Dermis blood vessel endothelial cell (primary cell): ENCODE data around the gene SHANK3. TPM values are rescaled to one million over a fixed set of nuclear protein-coding genes. Genes with fewer than 3 reads are reported as not detected.
"Not testable (repeated sequence)": the region's sequence is repeated elsewhere in the genome, so short reads cannot be mapped to it uniquely, and the experiment has no call there.

Experiments used
- DNase-seq: peaks from one replicate; pipeline ENCODE4 v3.0.0; 2010
- total RNA-seq: library from RNA; depleted of rRNA; stranded (reverse); fragments of >200 nt; gene quantifications from 2 replicates; pipeline ENCODE4 v1.2.3, GENCODE V29; 2014

The SHANK3 gene
- total RNA-seq, 1 donor from 2014 or later: 33.0 TPM

DNA sequence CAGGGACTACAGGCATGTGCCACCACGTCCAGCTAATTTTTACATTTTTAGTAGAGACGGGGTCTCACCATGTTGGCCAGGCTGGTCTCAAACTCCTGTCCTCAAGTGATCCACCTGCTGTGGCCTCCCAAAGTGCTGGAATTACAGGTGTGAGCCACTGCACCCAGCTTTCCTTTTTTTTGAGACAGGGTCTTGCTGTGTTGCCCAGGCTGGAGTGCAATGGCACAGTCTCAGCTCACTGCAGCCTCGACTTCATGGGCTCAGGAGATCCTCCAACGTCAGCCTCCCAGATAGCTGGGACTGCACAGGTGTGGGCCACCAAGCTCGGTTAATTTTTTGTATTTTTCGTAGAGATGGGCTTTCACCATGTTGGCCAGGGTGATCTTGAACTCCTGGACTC is 18.0 kb upstream of the SHANK3 start:
- DNase-seq: not testable (repeated sequence)

- DNase-seq: peak; percentile 96
Measured at GRCh38 chr22:50656122-50657070, 16.2 kb upstream of the SHANK3 start.

GRCh38 chr22:50657925-50658324 is 14.7 kb upstream of the SHANK3 start:
- peak; percentile 55 for DNase-seq

DNA sequence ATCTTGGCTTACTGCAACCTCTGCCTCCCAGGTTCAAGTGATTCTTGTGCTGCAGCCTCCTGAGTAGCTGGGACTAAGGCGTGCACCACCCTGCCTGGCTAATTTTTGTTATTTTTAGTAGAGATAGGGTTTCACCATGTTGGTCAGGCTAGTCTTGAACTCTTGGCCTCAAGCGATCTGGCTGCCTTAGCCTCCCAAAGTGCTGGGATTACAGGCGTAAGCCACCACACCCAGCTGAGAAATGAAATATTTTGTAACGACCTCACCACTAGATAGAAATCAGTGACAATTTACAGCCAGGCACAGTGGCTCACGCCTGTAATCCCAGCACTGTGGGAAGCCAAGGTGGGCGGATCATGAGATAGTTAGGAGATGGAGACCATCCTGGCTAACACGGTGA is 12.9 kb upstream of the SHANK3 start:
- not testable (repeated sequence) for DNase-seq

- DNase-seq: no peak
Measured at GRCh38 chr22:50660306-50660705, 12.3 kb upstream of the SHANK3 start.

GRCh38 chr22:50665212-50665611 is 7.4 kb upstream of the SHANK3 start:
- no peak for DNase-seq

DNA sequence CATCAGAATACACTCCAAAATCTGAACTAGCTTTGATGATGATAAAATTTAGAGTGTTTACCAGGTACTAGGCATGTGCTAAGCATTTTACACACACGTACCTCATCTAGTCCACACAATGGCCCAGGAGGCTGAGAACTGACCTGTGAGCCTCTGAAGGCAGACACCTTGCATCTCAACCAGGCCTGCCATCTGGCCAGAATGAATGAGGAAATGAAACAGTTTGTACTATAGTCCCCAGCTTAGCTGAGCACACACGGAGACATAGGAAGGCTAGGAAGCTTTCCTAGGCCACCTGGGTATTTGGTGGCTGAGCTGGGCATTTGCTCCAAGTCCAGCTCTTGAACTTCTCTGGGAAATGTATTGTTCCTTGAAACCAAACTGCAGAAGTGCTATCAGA is 6.9 kb upstream of the SHANK3 start:
- no peak for DNase-seq

DNA sequence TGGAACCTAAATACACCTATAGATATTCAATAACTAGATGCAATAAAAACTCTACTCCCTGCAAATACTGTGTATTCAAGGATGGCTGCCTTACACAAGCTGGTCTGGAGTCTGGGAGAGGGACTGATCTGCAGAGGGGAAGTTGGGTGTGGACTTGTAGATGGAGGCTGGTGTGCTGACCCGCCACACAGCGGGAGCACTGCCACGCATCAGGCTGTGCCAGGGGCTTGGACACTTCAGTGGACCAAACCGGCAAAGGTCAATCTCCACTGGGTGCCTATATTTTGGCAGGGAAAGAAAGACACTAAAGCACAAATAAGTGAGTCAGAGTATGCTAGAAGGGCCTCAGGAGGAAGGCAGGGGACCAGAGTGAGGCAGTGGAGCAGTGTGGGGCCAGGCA is 2.1 kb upstream of the SHANK3 start:
- DNase-seq: peak; percentile 36

- DNase-seq: no peak
Measured at GRCh38 chr22:50670914-50671538, 1.6 kb upstream of the SHANK3 start.

DNA sequence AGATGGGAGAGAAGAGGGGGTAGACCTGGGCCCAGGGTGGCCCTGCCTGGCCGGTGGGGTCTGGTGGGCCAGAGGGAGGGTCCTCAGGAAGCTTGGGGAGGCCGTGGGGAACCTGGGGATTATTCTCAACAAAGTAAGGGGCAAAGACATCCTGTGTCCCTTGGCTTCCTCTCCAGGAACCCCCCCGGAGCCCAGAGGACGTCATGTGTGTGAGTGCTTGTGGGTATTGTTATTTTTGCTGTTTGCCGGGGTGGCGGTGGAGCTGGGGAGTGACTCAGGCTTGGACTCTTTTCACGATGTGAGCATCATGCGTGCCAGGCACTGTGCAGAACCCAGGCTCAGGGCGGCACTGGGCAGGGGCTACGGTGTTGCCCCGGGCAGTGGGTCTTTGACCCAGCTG is 982 bp upstream of the SHANK3 start:
- DNase-seq: peak; percentile 62

DNA sequence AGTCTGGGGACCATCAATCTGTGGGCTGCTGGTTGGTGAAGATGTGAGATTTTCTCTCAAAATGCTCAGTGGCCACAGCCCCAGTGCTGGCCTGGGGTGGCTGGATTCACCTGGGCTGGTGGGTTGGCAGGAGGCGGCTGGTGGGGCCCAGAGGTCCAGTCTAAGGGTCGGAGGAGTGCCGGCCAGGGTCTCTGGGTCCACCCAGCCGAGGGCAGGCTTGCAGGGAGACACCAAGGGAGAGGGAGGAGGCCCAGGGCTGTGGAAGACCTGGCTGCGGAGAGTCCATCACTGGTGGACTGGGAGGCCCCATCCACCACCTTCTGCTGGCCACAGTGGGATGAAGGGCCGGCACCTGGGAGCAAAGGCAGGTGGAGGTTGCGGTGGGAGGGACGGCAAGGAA is 582 bp upstream of the SHANK3 start:
- no peak for DNase-seq

DNA sequence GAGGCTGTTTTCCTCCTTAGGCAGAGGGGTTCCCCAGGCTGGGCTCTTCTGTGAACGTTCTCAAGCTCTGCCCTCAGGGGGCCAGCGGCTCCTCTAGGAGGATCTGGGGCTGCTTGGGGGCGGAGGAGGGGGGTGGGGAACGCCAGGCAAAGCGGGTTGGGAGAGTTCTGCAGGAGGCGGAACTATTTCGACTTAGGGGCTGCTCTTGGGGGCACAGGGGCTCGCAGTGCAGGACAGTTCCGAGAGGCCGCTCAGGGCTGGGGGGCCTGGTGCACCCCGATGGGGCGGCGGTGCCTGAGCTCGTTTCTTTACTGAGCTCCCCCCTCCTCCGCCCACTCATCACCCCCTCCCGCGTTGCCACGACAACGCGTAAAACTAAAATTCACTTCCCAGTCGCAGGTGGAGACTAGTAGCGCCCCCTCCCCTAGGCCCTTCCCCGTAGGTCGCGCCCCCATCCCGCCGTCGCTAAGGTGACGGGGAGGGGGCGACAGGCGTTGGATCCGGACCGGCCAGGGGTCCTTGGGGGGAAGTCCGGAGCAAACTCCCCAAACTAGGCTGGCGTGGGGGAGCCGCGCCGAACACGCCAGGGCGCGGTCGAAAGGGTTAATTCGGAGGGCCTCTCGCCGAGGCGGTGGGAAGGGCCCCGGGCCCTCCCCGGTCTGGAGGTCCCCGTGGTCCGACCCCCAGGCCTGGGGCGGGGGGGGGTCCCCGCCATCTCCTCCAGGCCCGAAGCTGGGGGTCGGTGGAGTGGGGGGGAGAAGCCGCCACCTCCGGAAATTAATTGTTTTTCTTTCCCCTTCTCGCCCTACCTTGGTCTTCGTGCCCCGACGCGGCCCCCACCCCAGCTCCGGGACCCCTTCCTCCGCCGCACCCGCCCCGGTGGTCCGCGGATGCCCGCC is 857 bp downstream of the SHANK3 start:
- DNase-seq: peak; percentile 68

GRCh38 chr22:50674130-50674500 is 1.5 kb downstream of the SHANK3 start:
- no peak for DNase-seq

DNA sequence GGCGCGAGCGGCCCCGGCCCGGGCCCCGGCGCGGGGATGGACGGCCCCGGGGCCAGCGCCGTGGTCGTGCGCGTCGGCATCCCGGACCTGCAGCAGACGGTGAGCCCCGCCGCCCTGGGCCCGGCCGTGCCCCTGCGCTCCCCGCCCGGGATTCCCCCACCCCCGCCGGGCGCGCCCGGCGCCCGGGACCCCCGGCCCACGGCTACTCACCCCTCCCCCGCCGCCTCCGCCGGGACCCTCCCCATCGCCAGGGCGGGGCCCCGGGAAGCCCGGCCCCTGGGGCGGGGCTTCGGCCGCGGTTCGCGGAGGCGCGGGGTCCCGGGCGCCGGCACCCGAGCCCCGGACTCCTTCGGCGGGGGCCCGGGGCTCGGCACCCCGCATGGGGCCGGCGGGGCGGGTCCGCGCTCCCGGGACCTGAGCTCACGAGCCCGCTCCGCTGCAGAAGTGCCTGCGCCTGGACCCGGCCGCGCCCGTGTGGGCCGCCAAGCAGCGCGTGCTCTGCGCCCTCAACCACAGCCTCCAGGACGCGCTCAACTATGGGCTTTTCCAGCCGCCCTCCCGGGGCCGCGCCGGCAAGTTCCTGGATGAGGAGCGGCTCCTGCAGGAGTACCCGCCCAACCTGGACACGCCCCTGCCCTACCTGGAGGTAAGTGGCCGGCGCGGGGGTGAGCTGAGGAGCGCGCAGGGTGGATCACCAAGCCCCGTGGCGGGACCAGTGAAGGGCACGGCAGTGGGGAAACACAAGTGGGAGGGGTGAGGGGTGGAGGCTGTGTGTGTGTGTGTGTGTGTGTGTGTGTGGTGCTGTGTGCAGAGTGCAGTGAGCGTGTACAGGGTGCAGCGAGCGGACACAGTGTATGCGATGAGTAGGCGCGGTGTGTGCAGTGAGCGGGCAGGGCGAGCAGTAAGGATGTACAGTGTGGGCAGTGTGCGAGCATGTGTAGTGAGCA is 2.3 kb downstream of the SHANK3 start:
- peak; percentile 42 for DNase-seq

- peak; percentile 35 for DNase-seq
Measured at GRCh38 chr22:50675553-50676179, 3.0 kb downstream of the SHANK3 start.

GRCh38 chr22:50676180-50676636 is 3.6 kb downstream of the SHANK3 start:
- DNase-seq: peak; percentile 37

- DNase-seq: no peak
Measured at GRCh38 chr22:50676661-50677492, 4.3 kb downstream of the SHANK3 start.

- no peak for DNase-seq
Measured at GRCh38 chr22:50677493-50678217, 5.0 kb downstream of the SHANK3 start.

DNA sequence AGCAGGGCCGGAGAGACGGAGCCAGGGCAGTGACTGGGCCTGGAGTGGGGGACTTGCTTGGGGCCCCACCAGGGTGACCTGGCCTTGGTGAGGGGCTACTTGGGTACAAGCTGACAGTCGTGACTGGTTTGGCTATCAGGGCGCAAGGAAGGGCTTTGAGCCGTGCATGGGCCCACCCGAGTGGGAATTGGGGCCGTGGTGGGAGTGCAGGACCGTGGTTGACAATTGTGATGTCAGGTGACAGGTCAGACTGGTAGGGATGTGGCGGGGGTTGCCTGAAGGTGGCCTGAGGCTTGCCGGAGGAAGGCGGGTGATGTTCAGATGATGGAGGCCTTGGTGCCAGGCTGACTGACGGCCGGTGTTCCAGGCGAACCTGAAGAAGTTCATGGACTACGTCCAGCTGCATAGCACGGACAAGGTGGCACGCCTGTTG is 5.6 kb downstream of the SHANK3 start:
- DNase-seq: no peak
